ENCODE results near the gene SAT1. TPM values are rescaled to one million over a fixed set of nuclear protein-coding genes. Genes with fewer than 3 reads are reported as not detected.

The SAT1 gene
- total RNA-seq, 4 donors from 2014 or later: 167 to 405 (median 277) TPM

DNA sequence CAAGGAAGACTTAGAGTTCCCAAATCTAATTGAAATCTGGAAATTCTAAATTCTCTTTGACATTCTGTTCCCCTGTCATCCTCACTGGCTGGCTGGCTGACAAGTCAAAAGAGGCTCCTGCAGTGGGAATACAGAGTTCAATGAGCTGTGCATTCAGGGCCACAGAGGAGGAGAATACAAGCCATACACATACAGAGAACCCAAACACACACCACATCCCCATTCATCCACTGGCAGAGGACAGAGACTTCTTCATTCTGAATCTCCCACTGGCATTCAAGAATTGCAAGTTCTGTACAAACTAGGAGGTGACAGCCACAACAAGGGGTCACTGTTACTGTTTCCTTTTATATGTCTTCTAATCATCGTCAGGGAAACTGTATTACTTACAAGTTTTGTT, 49.7 kb downstream of the SAT1 start:
- WGBS, 2 donors (ENCODE audit: low coverage in 1 of 2): 100% methylated on average over 1 of the region's 1 CpG; no CpG with 5 or more reads in 1 of the 2 donors
- H3K36me3 ChIP-seq: no peaks in the 10 kb centered on the region

More for the DNA sequence above, 49.7 kb downstream of the SAT1 start:
- Histone ChIP-seq H3K9me3 (no peaks in the 10 kb centered on the region), H3K4me1 (no peaks in the 10 kb centered on the region), H3K4me3 (no peak overlapping the region), H3K27ac (no peak overlapping the region), H3K27me3 (no peaks in the 10 kb centered on the region)
- TF ChIP-seq EP300 (IDR thresholded peaks at IDR 0.05) (no peak), POLR2AphosphoS5 (IDR thresholded peaks at IDR 0.05) (no peak)
- ATAC-seq: no peak

Small RNA genes lying within 50 kb of the gene (small RNA-seq; reads per million reads assigned to genes)
- gene RF00019: 0 reads per million in 4 donors

Other genes starting within 250 kb of the SAT1 start
- gene PRDX4, start 115.7 kb upstream of the SAT1 start, total RNA-seq: 100 to 1,000 TPM in 1 of 4 donors, 10 to 100 TPM in 3; 47.6 to 126 (median 74.3) TPM
- gene ACOT9, start 39.9 kb upstream of the SAT1 start, total RNA-seq: 10 to 100 TPM; 48.7 to 70.7 (median 57.7) TPM
- 10 to 100 TPM in 1 of 4 donors, 1 to 10 TPM in 3; 4.5 to 19.8 (median 8.7) TPM for gene APOO, start 124.8 kb downstream of the SAT1 start, total RNA-seq
- under 1 TPM in 1 of 4 donors, not detected in 3; 0.15 TPM for gene CXorf58, start 124.8 kb downstream of the SAT1 start, total RNA-seq
- gene KLHL15, start 244.0 kb downstream of the SAT1 start, total RNA-seq: 10 to 100 TPM; 12.2 to 42.3 (median 17.4) TPM